ENCODE data around the gene NRP2.

Gene NRP2

GRCh38 chr2:205723179-205723578 lies 40.9 kb downstream of the NRP2 start:
- no peaks in the 10 kb centered on the region for H3K36me3 ChIP-seq (ENCODE audit: insufficient read depth, low read length)
- no peaks in the 10 kb centered on the region for H3K4me1 ChIP-seq (ENCODE audit: insufficient read depth, low read length, poor library complexity, severe bottlenecking)
- H3K9me3 ChIP-seq (ENCODE audit: insufficient read depth, low read depth, low read length), result no peaks in the 10 kb centered on the region
- H4K20me1 ChIP-seq (ENCODE audit: insufficient read depth, low read length, poor library complexity, severe bottlenecking), result no peaks in the 10 kb centered on the region
- H2AFZ ChIP-seq (ENCODE audit: low read length), result 0 out of 2 replicates have a peak overlapping the region, but pooled peaks have one; percentile 70
- H3K79me2 ChIP-seq (ENCODE audit: insufficient read depth, low read length), result no peaks in the 10 kb centered on the region
- no peak overlapping the region for H3K4me3 ChIP-seq (ENCODE audit: low read length, poor library complexity, severe bottlenecking)
- H3K4me2 ChIP-seq (ENCODE audit: low read depth, low read length, poor library complexity, severe bottlenecking), result no peak overlapping the region
- TF ChIP-seq EZH2phosphoT487 (IDR thresholded peaks at IDR 0.05; ENCODE audit: borderline replicate concordance), result no peak
- TF ChIP-seq CTCF (conservative IDR thresholded peaks at IDR 0.05; ENCODE audit: low read length), result no peak
- H3K9ac ChIP-seq (ENCODE audit: low read depth, low read length, poor library complexity, severe bottlenecking), result no peak overlapping the region
- H3F3A ChIP-seq (ENCODE audit: low read depth), result no peaks in the 10 kb centered on the region
- no peaks in the 10 kb centered on the region for H3K27me3 ChIP-seq (ENCODE audit: insufficient read depth, low read length, poor library complexity, severe bottlenecking)
- no peaks in the 10 kb centered on the region for H3K9me2 ChIP-seq (replicated peaks; ENCODE audit: low read depth, low read length)

- no peak overlapping the region for H3K9ac ChIP-seq (ENCODE audit: low read depth, low read length, poor library complexity, severe bottlenecking)
- H3F3A ChIP-seq (ENCODE audit: low read depth), result no peaks in the 10 kb centered on the region
- H3K9me3 ChIP-seq (ENCODE audit: insufficient read depth, low read depth, low read length), result no peaks in the 10 kb centered on the region
- TF ChIP-seq CTCF (conservative IDR thresholded peaks at IDR 0.05; ENCODE audit: low read length) (no peak), EZH2phosphoT487 (IDR thresholded peaks at IDR 0.05; ENCODE audit: borderline replicate concordance) (no peak)
- H3K4me3 ChIP-seq (ENCODE audit: low read length, poor library complexity, severe bottlenecking), result no peak overlapping the region
- no peaks in the 10 kb centered on the region for H3K79me2 ChIP-seq (ENCODE audit: insufficient read depth, low read length)
- H3K4me2 ChIP-seq (ENCODE audit: low read depth, low read length, poor library complexity, severe bottlenecking), result no peak overlapping the region
- H3K4me1 ChIP-seq (ENCODE audit: insufficient read depth, low read length, poor library complexity, severe bottlenecking), result no peaks in the 10 kb centered on the region
- H3K36me3 ChIP-seq (ENCODE audit: insufficient read depth, low read length), result no peaks in the 10 kb centered on the region
- no peaks in the 10 kb centered on the region for H4K20me1 ChIP-seq (ENCODE audit: insufficient read depth, low read length, poor library complexity, severe bottlenecking)
- H2AFZ ChIP-seq (ENCODE audit: low read length), result no peak overlapping the region
- no peaks in the 10 kb centered on the region for H3K27me3 ChIP-seq (ENCODE audit: insufficient read depth, low read length, poor library complexity, severe bottlenecking)
- no peaks in the 10 kb centered on the region for H3K9me2 ChIP-seq (replicated peaks; ENCODE audit: low read depth, low read length)
Measured at GRCh38 chr2:205725059-205725458, 42.8 kb downstream of the NRP2 start.

- Histone ChIP-seq H3K9me2 (replicated peaks; ENCODE audit: low read depth, low read length) (no peaks in the 10 kb centered on the region), H3K27me3 (ENCODE audit: insufficient read depth, low read length, poor library complexity, severe bottlenecking) (no peaks in the 10 kb centered on the region), H3K79me2 (ENCODE audit: insufficient read depth, low read length) (no peaks in the 10 kb centered on the region), H3K4me3 (ENCODE audit: low read length, poor library complexity, severe bottlenecking) (no peak overlapping the region), H3K9me3 (ENCODE audit: insufficient read depth, low read depth, low read length) (no peaks in the 10 kb centered on the region), H3K36me3 (ENCODE audit: insufficient read depth, low read length) (no peaks in the 10 kb centered on the region), H3K4me2 (ENCODE audit: low read depth, low read length, poor library complexity, severe bottlenecking) (no peak overlapping the region), H3K4me1 (ENCODE audit: insufficient read depth, low read length, poor library complexity, severe bottlenecking) (no peaks in the 10 kb centered on the region), H2AFZ (ENCODE audit: low read length) (no peak overlapping the region), H3K9ac (ENCODE audit: low read depth, low read length, poor library complexity, severe bottlenecking) (no peak overlapping the region), H4K20me1 (ENCODE audit: insufficient read depth, low read length, poor library complexity, severe bottlenecking) (no peaks in the 10 kb centered on the region), H3F3A (ENCODE audit: low read depth) (no peaks in the 10 kb centered on the region)
- no peak for TF ChIP-seq EZH2phosphoT487 (IDR thresholded peaks at IDR 0.05; ENCODE audit: borderline replicate concordance)
- TF ChIP-seq CTCF (conservative IDR thresholded peaks at IDR 0.05; ENCODE audit: low read length), result no peak
Measured at GRCh38 chr2:205726506-205726905, 44.2 kb downstream of the NRP2 start.
